ENCODE measurements around the gene CEP112. TPM values are rescaled to one million over a fixed set of nuclear protein-coding genes. Genes with fewer than 3 reads are reported as not detected.

CEP112 gene
- total RNA-seq, 1 donor from 2014 or later, result 3.8 TPM

GRCh38 chr17:65759532-65759931, 432.4 kb downstream of the CEP112 start:
- Mint-ChIP-seq H3K9me3 (peaks cover 3% of the 10 kb centered on the region), H3K36me3 (ENCODE audit: low read depth) (no peaks in the 10 kb centered on the region), H3K27me3 (peaks cover 9% of the 10 kb centered on the region), H3K4me1 (no peaks in the 10 kb centered on the region), H3K27ac (no peak overlapping the region), H3K4me3 (no peak overlapping the region)
- CTCF ChIA-PET, result no interaction called here
- intact Hi-C loops (cut with micrococcal nuclease), result no loop called here
- no peak for TF ChIP-seq CTCF (IDR thresholded peaks at IDR 0.05)
- DNase-seq (no peak), ATAC-seq (ENCODE audit: low read depth) (no peak)
- POLR2A ChIA-PET, result no interaction called here

- Mint-ChIP-seq H3K36me3 (ENCODE audit: low read depth) (no peaks in the 10 kb centered on the region), H3K27me3 (no peaks in the 10 kb centered on the region), H3K9me3 (peaks cover 3% of the 10 kb centered on the region), H3K4me1 (no peaks in the 10 kb centered on the region), H3K4me3 (no peak overlapping the region), H3K27ac (no peak overlapping the region)
- CTCF ChIA-PET, result no interaction called here
- ATAC-seq (ENCODE audit: low read depth), result no peak
- POLR2A ChIA-PET, result no interaction called here
- intact Hi-C loops (cut with micrococcal nuclease), result no loop called here
- DNase-seq, result no peak
- no peak for TF ChIP-seq CTCF (IDR thresholded peaks at IDR 0.05)
These were observed 435.2 kb downstream of the CEP112 start for GRCh38 chr17:65756760-65757159.

GRCh38 chr17:65755799-65756198, 436.1 kb downstream of the CEP112 start:
- H3K9me3 Mint-ChIP-seq, result peaks cover 3% of the 10 kb centered on the region
- DNase-seq (no peak), ATAC-seq (ENCODE audit: low read depth) (no peak)
- H3K4me3 Mint-ChIP-seq, result no peak overlapping the region
- ChIA-PET POLR2A (no interaction called here), CTCF (no interaction called here)
- H3K36me3 Mint-ChIP-seq (ENCODE audit: low read depth), result no peaks in the 10 kb centered on the region
- no peaks in the 10 kb centered on the region for H3K4me1 Mint-ChIP-seq
- no peaks in the 10 kb centered on the region for H3K27me3 Mint-ChIP-seq
- intact Hi-C loops (cut with micrococcal nuclease), result no loop called here
- TF ChIP-seq CTCF (IDR thresholded peaks at IDR 0.05), result no peak
- H3K27ac Mint-ChIP-seq, result no peak overlapping the region

- intact Hi-C loops (cut with micrococcal nuclease), result no loop called here
- no peaks in the 10 kb centered on the region for H3K27me3 Mint-ChIP-seq
These were observed 437.3 kb downstream of the CEP112 start for GRCh38 chr17:65754630-65755029.

GRCh38 chr17:65754081-65754480, 437.9 kb downstream of the CEP112 start:
- ChIA-PET POLR2A (no interaction called here), CTCF (no interaction called here)
- TF ChIP-seq CTCF (IDR thresholded peaks at IDR 0.05), result no peak
- H3K36me3 Mint-ChIP-seq (ENCODE audit: low read depth), result no peaks in the 10 kb centered on the region
- no peak overlapping the region for H3K4me3 Mint-ChIP-seq
- H3K4me1 Mint-ChIP-seq, result no peaks in the 10 kb centered on the region
- ATAC-seq (ENCODE audit: low read depth) (no peak), DNase-seq (no peak)
- intact Hi-C loops (cut with micrococcal nuclease), result no loop called here
- peaks cover 3% of the 10 kb centered on the region for H3K9me3 Mint-ChIP-seq
- H3K27me3 Mint-ChIP-seq, result no peaks in the 10 kb centered on the region
- H3K27ac Mint-ChIP-seq, result no peak overlapping the region

More at GRCh38 chr17:65754630-65755029, 437.3 kb downstream of the CEP112 start:
- Mint-ChIP-seq H3K4me1 (no peaks in the 10 kb centered on the region), H3K4me3 (no peak overlapping the region), H3K27ac (no peak overlapping the region), H3K9me3 (peaks cover 3% of the 10 kb centered on the region), H3K36me3 (ENCODE audit: low read depth) (no peaks in the 10 kb centered on the region)
- TF ChIP-seq CTCF (IDR thresholded peaks at IDR 0.05), result no peak
- POLR2A ChIA-PET, result no interaction called here
- no peak for DNase-seq
- ATAC-seq (ENCODE audit: low read depth), result no peak
- CTCF ChIA-PET, result no interaction called here

Measured in activated B cell treated with CpG ODN at 0.5 μM for 24 hours (primary cell).